KMS-11 (cell line): ENCODE data around the gene DNAJA3.

Experiments
- H2AFZ ChIP-seq: fragments of 200-600 bp; sonication (generic); 2 replicates; pipeline ENCODE4 v1.6.1; 2016; ENCODE audit warnings: antibody characterized with exemption, mixed run types, low read depth
- H3K27ac ChIP-seq: fragments of 200-600 bp; sonication (generic); 2 replicates; pipeline ENCODE4 v1.6.1; 2016; ENCODE audit warnings: mild to moderate bottlenecking, mixed run types
- H3K27me3 ChIP-seq: fragments of 200-600 bp; sonication (generic); 2 replicates; pipeline ENCODE4 v1.6.1; 2017; ENCODE audit warnings: mild to moderate bottlenecking, low read depth, mixed run types, moderate library complexity; ENCODE audit not compliant: insufficient read depth
- H3K36me3 ChIP-seq: fragments of 200-600 bp; sonication (generic); 2 replicates; pipeline ENCODE4 v1.6.1; 2017; ENCODE audit warnings: mild to moderate bottlenecking, mixed run types; ENCODE audit not compliant: insufficient read depth
- H3K4me1 ChIP-seq: fragments of 200-600 bp; sonication (generic); 2 replicates; pipeline ENCODE4 v1.6.1; 2016; ENCODE audit warnings: mild to moderate bottlenecking, low read depth, mixed run types; ENCODE audit not compliant: poor library complexity, severe bottlenecking
- H3K4me2 ChIP-seq: fragments of 200-600 bp; sonication (generic); 2 replicates; pipeline ENCODE4 v1.7.0; 2016; ENCODE audit warnings: mild to moderate bottlenecking, mixed run types
- H3K4me3 ChIP-seq: fragments of 200-600 bp; sonication (generic); IDR thresholded peaks from 2 replicates; pipeline ENCODE4 v1.6.1; 2017; ENCODE audit warnings: low read depth, low read length, mixed read lengths; ENCODE audit not compliant: insufficient read depth
- H3K79me2 ChIP-seq: fragments of 200-600 bp; sonication (generic); 2 replicates; pipeline ENCODE4 v1.6.1; 2016; ENCODE audit warnings: low read depth, mixed run types; ENCODE audit not compliant: insufficient read depth
- H3K9ac ChIP-seq: fragments of 200-600 bp; sonication (generic); 2 replicates; pipeline ENCODE4 v1.6.1; 2016; ENCODE audit warnings: mild to moderate bottlenecking, mixed run types
- H4K20me1 ChIP-seq: fragments of 200-600 bp; sonication (generic); 2 replicates; pipeline ENCODE4 v1.6.1; 2016; ENCODE audit warnings: mild to moderate bottlenecking, mixed run types; ENCODE audit not compliant: insufficient read depth
- TF ChIP-seq, protein P1 (sequence below): fragments of 200-600 bp; sonication (generic); conservative IDR thresholded peaks from 2 replicates; pipeline ENCODE4 v1.6.1; 2017; ENCODE audit warnings: low read depth, mild to moderate bottlenecking, antibody characterized with exemption, low read length, moderate library complexity, mixed read lengths

Gene DNAJA3

DNA sequence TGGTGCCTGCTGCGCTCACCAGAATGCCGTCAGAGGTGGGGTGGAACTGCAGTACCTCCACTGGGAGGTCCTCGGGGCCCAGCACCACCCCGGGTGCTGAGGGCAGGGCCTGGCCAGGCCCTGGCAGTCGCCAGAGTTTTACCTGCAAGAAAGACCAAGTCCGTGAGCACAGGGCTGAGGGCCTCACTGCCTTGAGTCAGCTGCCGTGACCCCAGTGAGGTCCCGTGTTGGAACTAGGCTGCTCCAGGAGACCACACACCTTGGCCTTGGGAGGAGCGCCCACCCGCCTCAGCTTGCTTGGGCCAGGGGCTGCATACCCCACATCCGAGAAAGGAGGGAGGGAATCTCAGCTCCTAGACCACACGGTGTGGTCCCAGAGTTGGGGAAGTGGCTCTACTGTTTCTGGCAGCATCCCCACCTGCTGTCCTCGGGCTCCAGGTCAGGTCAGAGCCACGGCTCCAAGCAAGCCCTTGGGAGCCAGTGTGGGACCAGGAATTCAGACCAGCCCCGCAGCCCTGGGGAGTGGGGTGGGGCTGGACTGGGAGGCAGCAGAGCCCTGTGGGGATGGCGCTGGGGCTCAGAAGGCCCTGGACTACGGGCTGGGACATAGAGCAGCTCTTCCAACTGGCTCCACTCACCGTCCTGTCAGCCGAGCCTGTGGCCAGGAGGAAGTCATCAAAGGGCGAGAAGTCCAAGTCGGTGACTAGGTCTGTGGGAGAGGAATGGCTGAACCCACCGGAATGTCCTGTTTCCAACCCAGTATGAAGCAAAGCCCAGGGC, 17.9 kb upstream of the DNAJA3 start:
- Histone ChIP-seq H3K36me3 (no peaks in the 10 kb centered on the region; the same call in 1 of the 2 replicates), H3K4me2 (no peak overlapping the region), H3K79me2 (peaks cover 46% of the 10 kb centered on the region), H3K27me3 (no peaks in the 10 kb centered on the region), H3K4me3 (no peak overlapping the region), H3K27ac (no peak overlapping the region), H3K9ac (no peak overlapping the region), H2AFZ (no peak overlapping the region), H4K20me1 (no peaks in the 10 kb centered on the region; the same call in 1 of the 2 replicates), H3K4me1 (peaks cover 4% of the 10 kb centered on the region)
- TF ChIP-seq, protein P1, sequence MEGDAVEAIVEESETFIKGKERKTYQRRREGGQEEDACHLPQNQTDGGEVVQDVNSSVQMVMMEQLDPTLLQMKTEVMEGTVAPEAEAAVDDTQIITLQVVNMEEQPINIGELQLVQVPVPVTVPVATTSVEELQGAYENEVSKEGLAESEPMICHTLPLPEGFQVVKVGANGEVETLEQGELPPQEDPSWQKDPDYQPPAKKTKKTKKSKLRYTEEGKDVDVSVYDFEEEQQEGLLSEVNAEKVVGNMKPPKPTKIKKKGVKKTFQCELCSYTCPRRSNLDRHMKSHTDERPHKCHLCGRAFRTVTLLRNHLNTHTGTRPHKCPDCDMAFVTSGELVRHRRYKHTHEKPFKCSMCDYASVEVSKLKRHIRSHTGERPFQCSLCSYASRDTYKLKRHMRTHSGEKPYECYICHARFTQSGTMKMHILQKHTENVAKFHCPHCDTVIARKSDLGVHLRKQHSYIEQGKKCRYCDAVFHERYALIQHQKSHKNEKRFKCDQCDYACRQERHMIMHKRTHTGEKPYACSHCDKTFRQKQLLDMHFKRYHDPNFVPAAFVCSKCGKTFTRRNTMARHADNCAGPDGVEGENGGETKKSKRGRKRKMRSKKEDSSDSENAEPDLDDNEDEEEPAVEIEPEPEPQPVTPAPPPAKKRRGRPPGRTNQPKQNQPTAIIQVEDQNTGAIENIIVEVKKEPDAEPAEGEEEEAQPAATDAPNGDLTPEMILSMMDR = no peak

DNA sequence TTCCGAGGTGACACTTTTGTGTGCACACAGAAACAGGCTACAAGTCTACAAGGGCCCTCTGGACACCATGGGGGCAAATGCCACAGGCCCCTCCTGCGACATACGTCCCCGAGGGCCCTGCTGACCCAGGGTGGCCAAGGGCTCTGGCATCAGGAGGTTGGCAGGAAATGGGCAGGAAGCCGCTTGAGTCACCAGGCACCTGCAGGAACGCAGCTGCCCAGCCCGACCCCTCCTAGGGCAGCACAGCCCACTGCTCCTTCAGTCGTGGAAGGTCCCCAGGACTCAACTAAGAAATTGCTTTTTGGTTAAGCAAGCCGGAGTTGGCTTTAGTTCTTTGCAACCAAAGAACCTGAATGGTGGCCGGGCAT, 17.4 kb upstream of the DNAJA3 start:
- Histone ChIP-seq H3K27me3 (no peaks in the 10 kb centered on the region), H3K4me2 (no peak overlapping the region), H3K79me2 (peaks cover 52% of the 10 kb centered on the region), H3K36me3 (no peaks in the 10 kb centered on the region; the same call in 1 of the 2 replicates), H3K4me1 (peaks cover 10% of the 10 kb centered on the region), H3K9ac (no peak overlapping the region), H2AFZ (no peak overlapping the region), H4K20me1 (no peaks in the 10 kb centered on the region; the same call in 1 of the 2 replicates), H3K4me3 (no peak overlapping the region), H3K27ac (no peak overlapping the region)
- TF ChIP-seq, protein P1 = no peak

DNA sequence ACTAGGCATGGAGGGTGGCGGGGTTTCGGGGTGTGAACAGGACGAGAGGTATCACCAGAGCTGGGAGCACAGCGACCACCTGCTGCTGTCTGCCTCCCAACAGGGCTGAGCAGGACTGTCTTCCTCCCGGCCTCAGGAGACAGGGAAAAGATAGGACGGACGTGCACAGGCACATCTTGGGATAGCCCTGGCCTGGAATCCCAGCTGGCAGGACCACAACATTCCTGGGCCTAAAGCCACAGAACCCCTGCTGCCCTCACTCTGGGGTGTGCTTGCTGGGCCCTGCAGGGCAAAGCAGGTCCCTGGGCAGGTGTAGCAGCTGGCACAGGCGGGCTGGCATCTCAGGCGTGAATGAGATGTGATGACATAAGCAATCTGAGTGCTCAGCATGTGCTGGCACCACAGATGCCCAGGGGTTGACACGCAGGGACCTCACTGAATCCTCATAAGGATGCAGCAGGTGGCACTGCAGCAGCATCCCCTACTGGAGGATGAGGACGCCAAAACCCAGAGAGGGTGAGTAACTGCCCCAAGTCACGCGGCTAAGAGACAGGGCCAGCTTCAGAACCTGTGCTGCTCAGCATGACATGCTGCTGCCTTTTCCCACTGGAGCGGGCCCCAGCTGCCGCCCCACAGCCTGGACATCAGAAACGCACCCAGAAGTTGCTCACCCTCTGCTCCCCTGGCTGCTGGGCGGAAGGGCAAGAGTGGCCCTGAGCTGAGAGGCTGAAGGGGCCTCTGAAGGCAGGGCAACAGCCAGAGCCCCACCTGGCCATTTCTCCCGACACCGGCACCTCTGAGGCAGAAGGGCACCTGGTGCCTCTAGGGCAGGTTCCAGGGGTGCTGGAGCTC, 16.4 kb upstream of the DNAJA3 start:
- Histone ChIP-seq H3K9ac (no peak overlapping the region), H3K27me3 (no peaks in the 10 kb centered on the region), H3K4me1 (peaks cover 19% of the 10 kb centered on the region), H3K27ac (no peak overlapping the region), H2AFZ (no peak overlapping the region), H3K79me2 (peaks cover 59% of the 10 kb centered on the region), H3K36me3 (no peaks in the 10 kb centered on the region; the same call in 1 of the 2 replicates), H3K4me2 (no peak overlapping the region), H4K20me1 (no peaks in the 10 kb centered on the region; the same call in 1 of the 2 replicates), H3K4me3 (no peak overlapping the region)
- TF ChIP-seq, protein P1 = no peak

DNA sequence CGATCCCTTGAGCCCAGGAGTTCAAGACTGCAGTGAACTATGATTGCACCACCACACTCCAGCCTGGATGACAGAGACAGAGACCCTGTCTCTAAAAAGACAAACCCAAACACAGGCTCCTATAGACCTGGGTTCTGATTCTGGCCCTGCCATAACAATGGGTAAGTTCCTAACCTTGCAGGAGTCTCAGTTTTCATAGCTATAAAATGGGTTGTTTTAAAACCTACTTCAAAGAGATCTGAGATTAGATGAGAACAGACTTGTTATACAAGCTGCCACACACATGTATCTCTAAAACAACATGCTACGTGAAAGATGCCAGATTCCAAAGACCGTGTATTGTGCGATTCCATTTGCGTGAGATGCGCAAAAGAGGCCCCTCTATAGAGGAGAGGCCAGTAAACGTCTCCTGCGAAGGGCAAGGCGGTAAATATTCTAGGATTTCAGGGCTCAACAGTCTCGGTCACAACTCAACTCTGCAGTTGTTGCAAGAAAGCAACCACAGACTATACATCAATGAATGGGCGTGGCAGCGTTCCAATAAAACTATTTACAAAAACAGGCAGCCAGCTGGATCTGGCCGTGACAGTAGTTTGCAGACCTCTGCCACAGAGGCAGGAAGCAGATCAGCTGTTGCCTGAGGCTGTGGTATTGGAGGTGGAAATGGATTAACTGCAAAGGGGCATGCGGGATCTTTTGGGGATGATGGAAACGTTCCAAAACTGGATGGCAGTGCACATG, 15.2 kb upstream of the DNAJA3 start:
- TF ChIP-seq, protein P1 = no peak
- peaks cover 30% of the 10 kb centered on the region for H3K4me1 ChIP-seq
- no peaks in the 10 kb centered on the region; the same call in 1 of the 2 replicates for H4K20me1 ChIP-seq
- H3K4me2 ChIP-seq = no peak overlapping the region
- H3K27me3 ChIP-seq = no peaks in the 10 kb centered on the region
- H2AFZ ChIP-seq = no peak overlapping the region
- H3K27ac ChIP-seq = no peak overlapping the region
- no peak overlapping the region for H3K4me3 ChIP-seq
- H3K9ac ChIP-seq = no peak overlapping the region
- peaks cover 70% of the 10 kb centered on the region for H3K79me2 ChIP-seq
- no peaks in the 10 kb centered on the region; the same call in 1 of the 2 replicates for H3K36me3 ChIP-seq
